T-cell (primary cell): Measurements from ENCODE around the gene ZNF646. TPM values are rescaled to one million over a fixed set of nuclear protein-coding genes. Genes with fewer than 3 reads are reported as not detected.

Experiments
- ATAC-seq, 4 experiments: fragments of 200-7000 bp in 3 of 4; fragments of 150-1000 bp in 1 of 4; cut with Tn5 transposase; replicated peaks in 1 of 4; 1 replicate in 3 of 4; 2 replicates in 1 of 4; pipeline ENCODE4 v1.10.0; 2021; ENCODE audit warnings: moderate library complexity in 3 of 4, mild to moderate bottlenecking in 2 of 4, moderate number of reproducible peaks in 1 of 4
- CTCF ChIA-PET, 2 donors: fragments of 300-600 bp; sonication (Branson Sonifier 250); formaldehyde crosslinking; loops; one replicate each; lab custom pipeline; 2022; ENCODE audit warnings: antibody characterized with exemption in 2 of 2; lab: Charles Lee
- POLR2A ChIA-PET, 2 donors: fragments of 300-600 bp; sonication (Branson Sonifier 250); formaldehyde crosslinking; loops; one replicate each; lab custom pipeline; 2022; ENCODE audit warnings: antibody characterized with exemption in 2 of 2; lab: Charles Lee
- DNase-seq, 35 experiments: peaks; one replicate each; pipeline versions ENCODE4 v3.0.0 to v3.0.0-alpha.2; 2013 to 2023
- H3K27ac ChIP-seq: one replicate; pipeline ENCODE4 v1.5.1; 2013; ENCODE audit warnings: low read length
- H3K27me3 ChIP-seq, 2 experiments: replicated peaks in 1 of 2; 1 replicate in 1 of 2; 2 replicates in 1 of 2; pipeline versions ENCODE4 v1.6.1 to v1.7.0; 2013; ENCODE audit warnings: low read length in 1 of 2, mixed read lengths in 1 of 2; ENCODE audit not compliant: control insufficient read depth in 2 of 2, insufficient read depth in 2 of 2; ENCODE audit errors: extremely low read depth in 1 of 2
- H3K36me3 ChIP-seq, 2 donors: 1 replicate in 1 of 2; 2 replicates in 1 of 2; pipeline versions ENCODE4 v1.6.1 to v1.7.0; 2013; ENCODE audit warnings: low read length in 1 of 2; ENCODE audit not compliant: control insufficient read depth in 2 of 2, insufficient read depth in 1 of 2; ENCODE audit errors: extremely low read depth in 1 of 2
- H3K4me1 ChIP-seq, 2 experiments: 1 replicate in 1 of 2; 2 replicates in 1 of 2; pipeline versions ENCODE4 v1.6.1 to v1.7.0; 2013; ENCODE audit warnings: low read length in 2 of 2, mixed read lengths in 1 of 2; ENCODE audit not compliant: insufficient read depth in 2 of 2, control insufficient read depth in 1 of 2; ENCODE audit errors: extremely low read depth in 1 of 2
- H3K4me3 ChIP-seq, 2 donors: 1 replicate in 1 of 2; 2 replicates in 1 of 2; pipeline versions ENCODE4 v1.5.1 to v1.7.0; 2013; ENCODE audit warnings: mild to moderate bottlenecking in 2 of 2, low read length in 1 of 2, moderate library complexity in 1 of 2; ENCODE audit not compliant: control insufficient read depth in 1 of 2; ENCODE audit errors: extremely low read depth in 1 of 2
- H3K9me3 ChIP-seq: 2 replicates; pipeline ENCODE4 v1.7.0; 2013
- H3K27ac Mint-ChIP-seq, 2 donors: one replicate each; pipeline ENCODE4 v1.8.0; 2020 to 2021; ENCODE audit warnings: mild to moderate bottlenecking in 2 of 2, mixed read lengths in 2 of 2
- H3K27me3 Mint-ChIP-seq, 2 donors: one replicate each; pipeline ENCODE4 v1.8.0; 2021 to 2022; ENCODE audit warnings: mixed read lengths in 2 of 2
- H3K36me3 Mint-ChIP-seq: one replicate; pipeline ENCODE4 v1.8.0; 2021; ENCODE audit warnings: mixed read lengths
- H3K4me1 Mint-ChIP-seq, 3 donors: one replicate each; pipeline ENCODE4 v1.8.0; 2020 to 2022; ENCODE audit warnings: mixed read lengths in 3 of 3, mild to moderate bottlenecking in 1 of 3
- H3K4me3 Mint-ChIP-seq, 3 donors: one replicate each; pipeline ENCODE4 v1.8.0; 2020 to 2022; ENCODE audit warnings: mild to moderate bottlenecking in 3 of 3, mixed read lengths in 3 of 3, moderate library complexity in 3 of 3
- H3K9me3 Mint-ChIP-seq, 3 donors: one replicate each; pipeline ENCODE4 v1.8.0; 2020 to 2022; ENCODE audit warnings: mixed read lengths in 3 of 3
- WGBS: methylation state at CpG from one replicate; pipeline ENCODE4 v1.1.5; 2013; ENCODE audit warnings: missing lambda C conversion rate; ENCODE audit not compliant: insufficient coverage; 5-methylcytosine and 5-hydroxymethylcytosine counted together
- total RNA-seq, 35 experiments: library from RNA in 6 of 35; stranded (reverse) in 6 of 35; fragments of 120-200 nt in 1 of 35; gene quantifications; one replicate each; pipeline versions ENCODE4 v1.2.1 to v1.2.4 and lab custom pipeline; 2013 to 2026

ZNF646 gene
- total RNA-seq (10 to 100 TPM; 21.1 to 47.7 (median 44.1) TPM), total RNA-seq (lab: John Stamatoyannopoulos, UW) (54.2 to 134 (median 72.5) reads per million in 29 experiments)
- 21.4 TPM for total RNA-seq (2013)

- ATAC-seq (peak; percentile 85 to 88 (median 86)), DNase-seq (peak; percentile 89 to 99 (median 98))
- peak within 1 kb of the TSS; percentile 69 to 95 for H3K4me3 ChIP-seq
- H3K4me1 Mint-ChIP-seq, result peaks cover 39 to 47% (median 46%) of the 10 kb centered on the region in 3 donors
- ChIA-PET CTCF (interaction anchor here in 1 of 2 donors (0.7 to 1.6 kb wide), 6 partner anchors 40 to 795 kb away, joined by 3 to 15 read pairs (median 4); partner anchors contain the start of genes KAT8 and STX4), POLR2A (interaction anchor here in 1 of 2 donors (0.5 to 1.4 kb wide), 7 partner anchors 41 to 385 kb away, joined by 3 to 11 read pairs (median 4); partner anchors contain the start of genes ARMC5 and KAT8)
- H3K4me1 ChIP-seq, result peaks cover 14 to 34% of the 10 kb centered on the region in 2 experiments
- no peaks in the 10 kb centered on the region for H3K9me3 ChIP-seq
- H3K27me3 ChIP-seq, result no peaks in the 10 kb centered on the region
- no peaks in the 10 kb centered on the region for H3K9me3 Mint-ChIP-seq
- no peaks in the 10 kb centered on the region for H3K27me3 Mint-ChIP-seq
- under 1% methylated on average over 38 of the region's 48 CpGs for WGBS
- peak within 1 kb of the TSS; percentile 92 to 96 (median 94) for H3K4me3 Mint-ChIP-seq
- peaks cover 16% of the 10 kb centered on the region for H3K36me3 Mint-ChIP-seq
- peaks cover 17 to 31% of the 10 kb centered on the region in 2 donors for H3K36me3 ChIP-seq
- H3K27ac Mint-ChIP-seq, result peak within 1 kb of the TSS; percentile 95 to 97
- peak within 1 kb of the TSS; percentile 89 for H3K27ac ChIP-seq
Measured at GRCh38 chr16:31073970-31074813, at the start of gene ZNF646, which contains the start of gene ZNF668. Gene ZNF646, plus strand, starts transcription at chr16:31074422. Its CDS starts 1,903 bp downstream, at chr16:31076325. Gene ZNF668, minus strand, starts transcription at chr16:31074240. Its CDS starts 9,781 bp downstream, at chr16:31064459.

DNA sequence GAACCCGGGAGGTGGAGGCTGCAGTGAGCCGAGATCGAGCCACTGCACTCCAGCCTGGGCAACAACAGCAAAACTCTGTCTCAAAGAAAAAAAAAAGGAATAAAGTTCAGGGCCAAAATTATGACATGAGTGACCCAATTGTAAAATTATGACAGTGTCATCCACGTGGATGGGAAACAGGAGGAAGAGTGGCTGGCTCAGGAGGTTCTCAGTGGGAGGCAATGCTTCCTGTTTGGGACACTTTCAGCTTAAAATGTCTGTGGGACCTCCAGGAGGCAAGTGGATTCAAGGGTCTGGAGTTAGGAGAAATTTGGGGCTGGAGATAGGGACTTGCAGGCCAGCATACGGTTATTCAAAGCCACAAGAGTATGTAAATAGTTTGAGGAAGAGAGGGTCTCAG is 48.9 kb upstream of the ZNF646 start:
- no peak overlapping the region for H3K27ac ChIP-seq
- no peaks in the 10 kb centered on the region for H3K36me3 ChIP-seq
- CTCF ChIA-PET, result no interaction called here
- DNase-seq, result no peak
- POLR2A ChIA-PET, result interaction anchor here in 1 of 2 donors (0.7 kb wide), 1 partner anchor 23 kb away, joined by 3 read pairs; no protein-coding TSS in a partner anchor
- H3K27ac Mint-ChIP-seq, result no peak overlapping the region
- H3K4me1 ChIP-seq, result no peaks in the 10 kb centered on the region
- H3K36me3 Mint-ChIP-seq, result no peaks in the 10 kb centered on the region
- H3K4me3 Mint-ChIP-seq, result no peak overlapping the region
- no peaks in the 10 kb centered on the region for H3K4me1 Mint-ChIP-seq
- no peak for ATAC-seq
- 88% methylated on average over 5 of the region's 5 CpGs for WGBS
- H3K9me3 ChIP-seq, result no peaks in the 10 kb centered on the region
- no peaks in the 10 kb centered on the region for H3K9me3 Mint-ChIP-seq
- H3K4me3 ChIP-seq, result no peak overlapping the region
- H3K27me3 ChIP-seq, result no peaks in the 10 kb centered on the region
- no peaks in the 10 kb centered on the region for H3K27me3 Mint-ChIP-seq

DNA sequence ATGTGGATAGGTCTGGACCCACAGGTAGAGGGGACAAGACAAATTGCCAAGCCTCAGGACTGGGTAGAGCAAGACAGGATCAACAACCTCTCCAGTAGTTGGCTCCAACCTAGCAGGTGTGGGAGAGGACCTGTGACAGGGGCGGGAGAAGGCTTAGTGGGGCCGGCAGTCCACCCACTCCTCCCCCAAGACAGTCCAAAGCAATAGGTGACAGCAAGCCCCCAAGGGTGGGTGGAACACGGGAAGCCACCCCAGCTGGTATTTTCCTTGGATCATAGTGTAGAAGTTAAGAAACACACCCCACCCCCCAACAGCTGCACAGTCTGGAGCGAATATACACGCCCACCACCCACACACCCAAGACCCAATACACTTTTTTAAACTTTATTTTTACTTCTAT is 45.0 kb upstream of the ZNF646 start:
- H3K9me3 Mint-ChIP-seq, result no peaks in the 10 kb centered on the region

DNA sequence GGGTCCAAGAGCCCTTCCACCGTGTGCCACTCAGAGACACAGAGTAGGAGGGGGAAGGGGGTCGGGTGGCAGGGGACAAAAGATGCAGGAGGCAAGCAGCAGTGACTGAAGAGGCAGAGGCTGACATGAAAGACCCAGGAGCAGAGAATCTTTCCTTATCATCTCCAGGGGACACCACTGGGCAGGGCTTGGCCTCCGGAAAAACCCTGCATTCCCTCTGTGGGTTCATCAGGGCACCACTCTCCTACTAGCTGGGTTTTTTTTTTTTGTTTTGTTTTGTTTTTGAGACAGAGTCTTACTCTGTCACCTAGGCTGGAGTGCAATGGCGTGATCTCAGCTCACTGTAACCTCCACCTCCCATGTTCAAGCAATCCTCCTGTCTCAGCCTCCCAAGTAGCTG is 42.9 kb upstream of the ZNF646 start:
- Mint-ChIP-seq H3K9me3 (no peaks in the 10 kb centered on the region), H3K27ac (peak overlapping the region; percentile 11 to 27), H3K36me3 (peaks cover 9% of the 10 kb centered on the region), H3K4me3 (peak overlapping the region in 2 of 3 donors; percentile 18 to 97), H3K27me3 (no peaks in the 10 kb centered on the region), H3K4me1 (peaks cover 18 to 24% (median 24%) of the 10 kb centered on the region in 3 donors)
- WGBS, result 80% methylated on average over 1 of the region's 4 CpGs
- H3K4me3 ChIP-seq, result no peak overlapping the region
- no peak overlapping the region for H3K27ac ChIP-seq
- peaks cover 0 to 23% of the 10 kb centered on the region in 2 experiments for H3K4me1 ChIP-seq
- H3K27me3 ChIP-seq, result no peaks in the 10 kb centered on the region
- DNase-seq, result no peak
- no peaks in the 10 kb centered on the region for H3K9me3 ChIP-seq
- ChIA-PET CTCF (no interaction called here), POLR2A (no interaction called here)
- ATAC-seq, result no peak
- H3K36me3 ChIP-seq, result peaks cover 3 to 15% of the 10 kb centered on the region in 2 donors

More for the DNA sequence above, 45.0 kb upstream of the ZNF646 start:
- ATAC-seq, result no peak
- no peak for DNase-seq
- CTCF ChIA-PET, result no interaction called here
- peaks cover 13 to 15% (median 14%) of the 10 kb centered on the region in 3 donors for H3K4me1 Mint-ChIP-seq
- peaks cover 0 to 15% of the 10 kb centered on the region in 2 experiments for H3K4me1 ChIP-seq
- H3K36me3 Mint-ChIP-seq, result peaks cover 2% of the 10 kb centered on the region
- H3K36me3 ChIP-seq, result no peaks in the 10 kb centered on the region
- POLR2A ChIA-PET, result interaction anchor here in 1 of 2 donors (0.6 kb wide), 1 partner anchor 35 kb away, joined by 3 read pairs; no protein-coding TSS in a partner anchor
- H3K27ac Mint-ChIP-seq, result no peak overlapping the region
- no peak overlapping the region for H3K4me3 Mint-ChIP-seq
- WGBS, result no CpG with 5 or more reads among the region's 5 CpGs
- H3K9me3 ChIP-seq, result no peaks in the 10 kb centered on the region
- H3K27ac ChIP-seq, result no peak overlapping the region
- H3K27me3 Mint-ChIP-seq, result no peaks in the 10 kb centered on the region
- H3K27me3 ChIP-seq, result no peaks in the 10 kb centered on the region
- H3K4me3 ChIP-seq, result no peak overlapping the region

- no peaks in the 10 kb centered on the region for H3K27me3 ChIP-seq
- WGBS, result 2% methylated on average over 70 of the region's 75 CpGs
- ATAC-seq (peak; percentile 82 to 84 (median 83)), DNase-seq (peak; percentile 88 to 100 (median 99))
- H3K9me3 Mint-ChIP-seq, result no peaks in the 10 kb centered on the region
- peaks cover 17% of the 10 kb centered on the region for H3K36me3 Mint-ChIP-seq
- H3K36me3 ChIP-seq, result peaks cover 6 to 24% of the 10 kb centered on the region in 2 donors
- peak within 1 kb of the TSS; percentile 85 to 97 (median 94) for H3K4me3 Mint-ChIP-seq
- H3K4me1 Mint-ChIP-seq, result peaks cover 23 to 29% (median 26%) of the 10 kb centered on the region in 3 donors
- peak within 1 kb of the TSS; percentile 98 for H3K27ac ChIP-seq
- no peaks in the 10 kb centered on the region for H3K27me3 Mint-ChIP-seq
- peaks cover 0 to 23% of the 10 kb centered on the region in 2 experiments for H3K4me1 ChIP-seq
- CTCF ChIA-PET, result interaction anchor here in 1 of 2 donors (1.0 to 1.8 kb wide), 2 partner anchors 41 to 427 kb away, joined by 4 read pairs; partner anchors contain the start of genes ARMC5, ZNF646 and ZNF668
- H3K9me3 ChIP-seq, result no peaks in the 10 kb centered on the region
- H3K27ac Mint-ChIP-seq, result peak within 1 kb of the TSS; percentile 88 to 94
- H3K4me3 ChIP-seq, result peak within 1 kb of the TSS; percentile 74 to 78
- POLR2A ChIA-PET, result interaction anchor here in 1 of 2 donors (0.6 kb wide), 1 partner anchor 131 kb away, joined by 3 read pairs; no protein-coding TSS in a partner anchor
Measured at GRCh38 chr16:31032736-31033708, 41.2 kb upstream of the ZNF646 start, which contains the start of gene STX4. Gene STX4, plus strand, starts transcription at chr16:31033558. Its CDS starts 248 bp downstream, at chr16:31033806.
